Measurements from ENCODE around the gene TLCD3B.

The TLCD3B gene

DNA sequence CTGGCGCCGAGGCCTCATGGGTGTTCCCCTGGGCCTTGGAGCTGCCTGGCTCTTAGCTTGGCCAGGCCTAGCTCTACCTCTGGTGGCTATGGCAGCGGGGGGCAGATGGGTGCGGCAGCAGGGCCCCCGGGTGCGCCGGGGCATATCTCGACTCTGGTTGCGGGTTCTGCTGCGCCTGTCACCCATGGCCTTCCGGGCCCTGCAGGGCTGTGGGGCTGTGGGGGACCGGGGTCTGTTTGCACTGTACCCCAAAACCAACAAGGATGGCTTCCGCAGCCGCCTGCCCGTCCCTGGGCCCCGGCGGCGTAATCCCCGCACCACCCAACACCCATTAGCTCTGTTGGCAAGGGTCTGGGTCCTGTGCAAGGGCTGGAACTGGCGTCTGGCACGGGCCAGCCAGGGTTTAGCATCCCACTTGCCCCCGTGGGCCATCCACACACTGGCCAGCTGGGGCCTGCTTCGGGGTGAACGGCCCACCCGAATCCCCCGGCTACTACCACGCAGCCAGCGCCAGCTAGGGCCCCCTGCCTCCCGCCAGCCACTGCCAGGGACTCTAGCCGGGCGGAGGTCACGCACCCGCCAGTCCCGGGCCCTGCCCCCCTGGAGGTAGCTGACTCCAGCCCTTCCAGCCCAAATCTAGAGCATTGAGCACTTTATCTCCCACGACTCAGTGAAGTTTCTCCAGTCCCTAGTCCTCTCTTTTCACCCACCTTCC is 43.5 kb downstream of the TLCD3B start:
- DNase-seq, result no peak

DNA sequence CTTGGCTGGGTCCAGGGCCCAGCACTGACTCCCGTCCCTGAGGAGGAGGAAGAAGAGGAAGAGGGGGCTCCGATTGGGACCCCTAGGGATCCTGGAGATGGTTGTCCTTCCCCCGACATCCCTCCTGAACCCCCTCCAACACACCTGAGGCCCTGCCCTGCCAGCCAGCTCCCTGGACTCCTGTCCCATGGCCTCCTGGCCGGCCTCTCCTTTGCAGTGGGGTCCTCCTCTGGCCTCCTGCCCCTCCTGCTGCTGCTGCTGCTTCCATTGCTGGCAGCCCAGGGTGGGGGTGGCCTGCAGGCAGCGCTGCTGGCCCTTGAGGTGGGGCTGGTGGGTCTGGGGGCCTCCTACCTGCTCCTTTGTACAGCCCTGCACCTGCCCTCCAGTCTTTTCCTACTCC is 44.1 kb downstream of the TLCD3B start:
- no peak for DNase-seq

DNA sequence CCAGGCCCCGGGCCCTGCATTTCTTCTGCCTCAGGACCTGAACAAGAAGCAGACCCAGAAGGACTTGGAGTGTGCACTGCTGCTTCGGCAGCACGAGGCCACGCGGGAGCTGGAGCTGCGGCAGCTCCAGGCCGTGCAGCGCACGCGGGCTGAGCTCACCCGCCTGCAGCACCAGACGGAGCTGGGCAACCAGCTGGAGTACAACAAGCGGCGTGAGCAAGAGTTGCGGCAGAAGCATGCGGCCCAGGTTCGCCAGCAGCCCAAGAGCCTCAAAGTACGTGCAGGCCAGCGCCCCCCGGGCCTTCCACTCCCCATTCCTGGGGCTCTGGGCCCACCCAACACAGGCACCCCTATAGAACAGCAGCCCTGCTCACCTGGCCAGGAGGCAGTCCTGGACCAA is 44.8 kb downstream of the TLCD3B start:
- no peak for DNase-seq

DNA sequence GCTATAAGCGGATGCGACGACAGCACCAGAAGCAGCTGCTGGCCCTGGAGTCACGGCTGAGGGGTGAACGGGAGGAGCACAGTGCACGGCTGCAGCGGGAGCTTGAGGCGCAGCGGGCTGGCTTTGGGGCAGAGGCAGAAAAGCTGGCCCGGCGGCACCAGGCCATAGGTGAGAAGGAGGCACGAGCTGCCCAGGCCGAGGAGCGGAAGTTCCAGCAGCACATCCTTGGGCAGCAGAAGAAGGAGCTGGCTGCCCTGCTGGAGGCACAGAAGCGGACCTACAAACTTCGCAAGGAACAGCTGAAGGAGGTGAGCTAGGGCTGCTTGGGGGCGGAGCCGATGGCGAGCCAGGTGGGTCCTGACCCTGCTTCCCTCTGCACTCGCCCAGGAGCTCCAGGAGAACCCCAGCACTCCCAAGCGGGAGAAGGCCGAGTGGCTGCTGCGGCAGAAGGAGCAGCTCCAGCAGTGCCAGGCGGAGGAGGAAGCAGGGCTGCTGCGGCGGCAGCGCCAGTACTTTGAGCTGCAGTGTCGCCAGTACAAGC is 45.7 kb downstream of the TLCD3B start:
- no peak for DNase-seq

DNA sequence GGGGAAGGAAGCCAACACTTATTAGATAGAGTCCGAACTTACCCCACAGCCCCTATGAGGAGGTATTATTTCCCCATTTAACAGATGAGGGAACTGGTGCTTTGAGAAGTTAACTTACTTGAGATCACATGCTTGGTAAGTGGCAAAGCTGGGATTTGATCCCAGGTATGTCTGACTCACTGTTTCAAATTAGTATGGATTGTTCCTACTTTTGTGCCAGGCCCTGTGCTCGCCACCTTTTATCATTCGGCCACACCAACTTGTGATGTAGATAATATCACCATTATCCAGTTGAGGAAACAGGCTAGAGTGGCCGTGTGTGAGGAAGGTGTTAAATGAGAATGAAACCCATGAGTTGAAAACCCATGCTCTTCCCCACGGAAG is 46.3 kb downstream of the TLCD3B start:
- DNase-seq, result no peak

DNA sequence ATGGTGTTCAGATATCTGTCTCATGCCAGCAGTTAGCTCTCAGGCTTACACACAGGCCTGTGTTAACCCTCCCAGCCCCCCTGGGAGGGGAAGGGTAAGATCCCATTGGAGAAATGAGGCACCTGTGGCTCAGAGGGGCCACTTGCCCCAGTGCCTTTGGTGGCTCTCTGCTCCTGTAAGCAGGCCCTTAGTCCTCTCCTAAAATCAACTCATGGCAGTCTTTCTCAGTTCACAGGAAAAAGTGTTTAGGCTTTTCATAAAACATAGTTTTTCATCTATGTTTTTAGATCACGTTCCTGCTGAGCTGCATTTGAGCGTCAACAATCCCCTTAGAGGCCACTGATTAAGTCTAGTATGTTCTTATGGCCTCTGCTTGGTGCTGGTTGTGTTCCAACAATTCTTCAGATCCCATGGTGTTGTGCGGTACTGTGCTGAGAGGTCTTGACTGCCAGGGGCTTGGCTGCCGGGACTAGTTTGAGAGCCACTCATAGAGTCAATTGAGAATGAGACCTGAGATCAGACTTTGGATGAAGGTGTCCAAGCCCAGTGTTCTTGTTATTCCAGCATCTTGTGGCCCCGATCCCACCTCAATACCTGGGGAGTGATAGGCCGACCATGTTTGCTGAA is 46.8 kb downstream of the TLCD3B start:
- DNase-seq, result no peak

DNA sequence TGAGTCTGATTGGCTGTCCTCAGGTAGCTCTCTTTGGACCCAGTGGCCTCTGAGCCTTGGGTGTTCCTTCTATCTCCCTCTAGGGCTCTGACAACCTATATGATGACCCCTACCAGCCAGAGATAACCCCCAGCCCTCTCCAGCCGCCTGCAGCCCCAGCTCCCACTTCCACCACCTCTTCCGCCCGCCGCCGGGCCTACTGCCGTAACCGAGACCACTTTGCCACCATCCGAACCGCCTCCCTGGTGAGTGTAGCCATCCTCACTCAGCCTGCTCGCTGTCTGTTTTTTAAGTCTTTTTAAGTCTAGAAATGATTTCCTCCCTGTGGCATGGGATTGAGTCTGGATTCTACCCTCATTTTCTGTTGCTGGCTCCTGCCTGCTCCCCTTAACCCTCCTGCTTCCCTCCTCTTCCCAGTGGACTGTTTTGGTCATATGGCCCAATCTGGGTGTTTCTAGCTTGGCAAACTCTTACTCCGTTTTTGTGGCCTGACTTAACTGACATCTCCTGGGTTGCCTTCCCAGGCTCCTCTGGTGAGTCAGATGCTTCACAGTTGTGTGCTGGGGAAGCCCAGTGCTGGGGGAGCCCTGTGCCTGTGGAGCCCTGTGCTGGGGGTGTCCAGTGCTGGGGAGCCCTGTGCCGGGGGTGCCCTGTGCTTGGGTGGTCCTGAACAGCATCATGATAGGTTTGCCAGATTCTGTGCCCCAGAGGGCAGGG is 47.5 kb downstream of the TLCD3B start:
- DNase-seq, result no peak

DNA sequence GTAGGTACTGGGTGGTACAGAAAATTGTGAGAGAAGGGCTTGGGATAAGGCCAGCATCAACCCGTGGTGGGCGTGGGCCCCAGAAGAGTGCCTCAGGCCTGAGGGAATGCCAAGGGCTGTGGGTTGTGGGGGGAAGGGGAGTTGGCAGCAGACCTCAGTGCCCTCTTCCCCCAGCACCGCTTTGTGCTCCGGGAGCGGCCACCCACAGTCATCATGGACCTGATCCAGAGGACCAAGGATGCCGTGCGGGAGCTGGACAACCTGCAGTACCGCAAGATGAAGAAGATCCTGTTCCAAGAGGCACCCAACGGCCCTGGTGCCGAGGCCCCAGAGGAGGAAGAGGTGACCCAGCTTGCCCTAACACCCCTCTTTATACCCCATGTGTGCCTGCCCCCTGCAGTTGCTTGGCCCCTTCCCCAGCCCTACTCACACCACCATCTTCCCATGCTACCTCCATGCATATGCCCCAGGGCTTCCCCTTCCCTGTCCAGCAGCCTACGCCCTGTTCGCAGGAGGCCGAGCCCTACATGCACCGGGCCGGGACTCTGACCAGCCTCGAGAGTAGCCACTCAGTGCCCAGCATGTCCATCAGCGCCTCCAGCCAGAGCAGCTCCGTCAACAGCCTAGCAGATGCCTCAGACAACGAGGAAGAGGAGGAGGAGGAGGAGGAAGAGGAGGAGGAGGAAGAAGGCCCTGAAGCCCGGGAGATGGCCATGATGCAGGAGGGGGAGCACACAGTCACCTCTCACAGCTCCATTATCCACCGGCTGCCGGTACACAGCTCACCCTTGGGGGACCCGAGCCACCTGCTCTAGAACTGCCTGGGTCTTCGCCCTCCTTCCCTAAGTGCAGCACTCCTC is 48.3 kb downstream of the TLCD3B start:
- no peak for DNase-seq

DNA sequence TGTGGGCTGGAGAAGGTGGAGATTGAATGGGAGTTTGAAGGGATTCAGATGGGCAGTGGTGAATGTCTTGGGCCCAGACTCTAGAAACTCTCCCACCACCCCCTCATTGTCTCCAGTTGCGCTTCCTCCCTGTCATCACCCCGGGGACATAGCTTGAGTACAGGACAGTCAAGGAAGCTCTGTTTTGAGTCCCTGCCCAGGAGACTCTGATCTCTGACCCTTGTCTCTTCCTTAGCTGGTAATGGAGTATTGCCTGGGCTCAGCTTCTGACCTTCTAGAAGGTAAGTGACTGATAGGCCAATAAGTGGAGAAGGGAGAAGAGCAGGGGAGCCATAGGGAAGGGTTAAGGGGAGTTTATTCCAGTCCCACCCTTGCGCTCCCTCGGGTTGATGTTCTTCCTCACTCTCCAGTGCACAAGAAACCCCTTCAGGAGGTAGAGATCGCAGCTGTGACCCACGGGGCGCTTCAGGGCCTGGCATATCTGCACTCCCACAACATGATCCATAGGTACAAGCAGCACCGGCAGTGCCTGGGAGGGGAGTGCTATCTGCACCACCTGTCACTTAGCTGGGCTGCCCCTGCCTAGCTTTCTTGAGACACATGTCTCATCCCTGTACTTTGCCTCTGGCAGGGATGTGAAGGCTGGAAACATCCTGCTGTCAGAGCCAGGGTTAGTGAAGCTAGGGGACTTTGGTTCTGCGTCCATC is 52.4 kb downstream of the TLCD3B start:
- no peak for DNase-seq

DNA sequence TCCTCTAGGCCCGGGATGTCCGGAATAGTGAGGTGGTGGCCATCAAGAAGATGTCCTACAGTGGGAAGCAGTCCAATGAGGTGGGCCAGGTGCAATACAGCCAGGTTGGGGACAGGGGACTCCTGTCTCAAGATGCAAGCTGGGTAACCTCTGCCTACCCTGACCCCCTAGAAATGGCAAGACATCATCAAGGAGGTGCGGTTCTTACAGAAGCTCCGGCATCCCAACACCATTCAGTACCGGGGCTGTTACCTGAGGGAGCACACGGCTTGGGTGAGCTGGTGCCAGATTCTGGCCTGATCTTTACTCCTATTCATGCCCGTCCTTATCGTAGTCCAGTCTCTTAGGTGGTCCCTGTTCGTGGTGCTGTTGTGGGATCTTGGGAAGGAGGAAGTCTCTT is 53.0 kb downstream of the TLCD3B start:
- no peak for DNase-seq

DNA sequence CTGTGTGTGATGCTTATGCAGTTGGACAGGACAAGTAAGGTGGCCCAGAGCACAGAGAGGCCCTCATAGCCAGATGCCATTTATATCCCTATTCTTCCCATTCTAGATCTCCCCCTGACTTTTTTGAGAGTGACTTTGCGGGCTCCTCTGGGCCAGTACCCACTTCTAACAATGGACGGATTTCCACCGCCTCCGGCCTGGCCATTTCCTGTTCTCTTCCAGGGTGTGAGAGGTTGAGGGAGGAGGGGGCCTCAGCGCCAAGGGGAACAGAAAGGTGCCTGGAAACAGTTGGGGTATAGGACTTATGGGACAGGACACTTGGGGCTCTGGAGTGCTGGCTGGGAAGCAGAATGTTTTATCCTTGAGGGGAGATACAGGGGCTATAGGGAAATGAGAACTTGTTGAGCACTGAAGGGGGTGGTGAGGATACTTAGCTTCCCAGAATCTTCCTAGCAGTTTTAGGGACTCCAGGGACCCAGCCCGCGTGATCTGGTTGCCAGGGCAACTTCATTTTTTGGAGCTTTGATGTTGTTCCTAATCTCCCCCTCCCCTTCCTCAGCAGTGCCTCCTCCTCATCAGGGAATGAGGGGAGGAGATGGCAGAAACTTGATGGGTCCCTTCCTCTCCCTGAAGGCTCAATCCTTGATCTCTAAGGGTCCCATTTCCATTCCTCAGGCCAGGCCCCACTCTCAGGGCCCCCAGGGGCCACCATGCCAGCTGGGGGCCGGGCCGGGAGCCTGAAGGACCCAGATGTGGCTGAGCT is 53.8 kb downstream of the TLCD3B start:
- no peak for DNase-seq

DNA sequence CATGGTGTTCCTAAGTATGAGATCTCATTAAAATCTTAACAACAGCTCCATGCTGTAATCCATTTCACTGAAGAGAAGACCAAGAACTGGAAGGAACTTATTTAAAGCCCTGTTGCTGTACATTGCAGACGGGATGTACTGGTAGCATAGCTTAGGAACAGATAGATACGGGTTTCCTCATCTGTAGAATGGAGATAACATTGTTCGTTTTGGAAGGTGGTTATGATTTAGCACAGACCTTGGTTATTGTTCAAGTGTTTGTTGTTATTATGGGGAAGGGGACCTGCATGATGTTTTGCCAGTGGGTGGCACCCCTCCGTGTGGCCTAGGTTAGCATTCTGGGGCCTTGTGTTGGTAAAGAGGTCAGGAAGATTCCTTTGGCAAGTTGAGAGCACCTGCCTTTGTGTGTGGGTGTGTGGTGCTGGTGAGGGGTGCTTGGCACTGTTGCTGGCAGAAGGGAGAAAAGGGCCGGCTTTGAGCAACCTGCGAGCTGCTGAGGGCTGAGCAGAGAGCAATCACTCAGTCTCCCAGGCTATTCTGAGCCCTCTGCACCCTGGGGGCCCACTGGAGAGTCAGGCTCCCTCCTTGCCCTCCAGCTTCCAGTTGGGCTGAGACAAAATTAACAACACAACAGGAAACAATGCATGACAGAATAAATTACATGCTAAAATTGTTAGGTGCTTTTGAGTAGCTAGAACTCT is 55.1 kb downstream of the TLCD3B start:
- DNase-seq, result no peak

DNA sequence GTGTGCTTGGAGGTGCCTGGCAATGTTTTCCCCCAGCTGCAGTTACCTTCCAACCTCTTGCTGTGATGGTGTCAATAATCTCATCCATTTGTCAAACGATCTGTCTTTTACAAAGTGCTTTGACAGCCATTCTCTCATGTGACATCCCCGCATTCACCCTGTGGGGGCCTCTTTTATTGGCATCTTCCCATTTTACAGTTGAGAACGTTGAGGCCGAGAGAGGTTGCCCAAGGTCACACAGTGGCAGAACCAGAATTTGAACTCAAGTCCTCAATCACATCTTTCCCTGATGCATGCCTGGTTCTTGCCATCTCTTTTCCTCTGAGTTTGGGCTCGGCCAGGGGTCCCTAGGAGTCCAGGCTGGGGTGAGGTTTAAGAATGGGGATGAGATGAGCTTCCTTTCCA is 55.9 kb downstream of the TLCD3B start:
- DNase-seq, result no peak

All from DMS53 (cell line).